ENCODE data around the gene GRK5. TPM values are rescaled to one million over a fixed set of nuclear protein-coding genes. Genes with fewer than 3 reads are reported as not detected.

GRK5 gene
- total RNA-seq, 1 donor from 2014 or later, result 163 TPM

DNA sequence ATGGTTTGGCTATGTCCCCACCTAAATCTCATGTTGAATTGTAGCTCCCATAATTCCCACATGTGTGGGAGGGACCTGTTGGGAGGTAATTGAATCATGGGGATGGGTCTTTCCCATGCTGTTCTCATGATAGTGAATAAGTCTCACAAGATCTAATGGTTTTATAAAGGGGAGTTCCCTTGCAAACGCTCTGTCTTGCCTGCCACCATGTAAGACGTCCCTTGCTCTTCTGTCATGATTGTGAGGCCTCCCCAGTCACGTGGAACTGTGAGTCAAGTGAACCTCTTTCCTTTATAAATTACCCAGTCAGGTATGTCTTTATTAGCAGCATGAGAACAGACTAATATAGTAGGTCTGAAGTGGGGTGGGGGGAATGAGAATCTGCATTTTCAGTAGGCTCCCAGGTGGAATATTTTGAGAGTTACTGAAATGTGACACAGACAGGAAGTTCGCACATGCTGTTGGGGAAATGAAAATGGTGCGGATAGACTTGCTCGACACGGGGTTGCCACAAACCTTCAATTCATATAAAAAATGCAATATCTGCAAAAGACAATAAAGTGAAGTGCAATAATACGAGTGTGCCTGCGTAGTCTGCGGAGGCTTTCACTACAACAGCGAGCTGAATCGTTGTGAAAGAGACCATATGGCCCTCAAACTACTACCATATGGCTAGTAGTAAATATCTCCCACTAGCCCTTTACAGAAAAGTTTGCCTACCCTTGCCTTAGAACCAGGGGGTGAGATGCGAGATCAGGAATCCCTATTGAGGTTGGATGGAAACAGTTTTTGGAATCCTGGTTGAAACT, 166.1 kb downstream of the GRK5 start:
- Mint-ChIP-seq H3K27ac (ENCODE audit: unreplicated experiment) (peak overlapping the region; percentile 50), H3K9me3 (ENCODE audit: unreplicated experiment) (no peaks in the 10 kb centered on the region), H3K27me3 (ENCODE audit: unreplicated experiment) (peaks cover 28% of the 10 kb centered on the region)

DNA sequence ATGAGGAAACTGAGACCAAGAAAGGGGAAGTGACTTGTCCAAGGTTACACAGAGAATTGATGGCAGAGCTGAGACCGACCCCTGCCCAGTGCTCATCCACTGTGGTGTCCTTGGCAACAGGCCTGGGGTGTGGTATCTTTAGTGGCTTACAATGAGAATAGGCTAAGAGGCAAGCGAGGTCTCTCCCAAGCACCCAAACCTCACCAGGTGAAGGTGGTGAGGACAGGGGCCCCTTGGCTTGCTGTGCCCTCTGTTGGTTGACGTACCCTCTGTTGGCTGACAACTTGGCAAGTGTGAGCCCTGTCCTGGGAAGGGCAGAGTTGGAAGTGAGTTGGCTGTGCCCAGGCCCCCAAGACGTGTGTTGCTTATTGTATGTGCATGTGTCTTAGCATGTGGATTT, 166.9 kb downstream of the GRK5 start:
- H3K4me3 Mint-ChIP-seq (ENCODE audit: unreplicated experiment), result no peak overlapping the region
- no peaks in the 10 kb centered on the region for H3K9me3 Mint-ChIP-seq (ENCODE audit: unreplicated experiment)
- TF ChIP-seq, protein P1, sequence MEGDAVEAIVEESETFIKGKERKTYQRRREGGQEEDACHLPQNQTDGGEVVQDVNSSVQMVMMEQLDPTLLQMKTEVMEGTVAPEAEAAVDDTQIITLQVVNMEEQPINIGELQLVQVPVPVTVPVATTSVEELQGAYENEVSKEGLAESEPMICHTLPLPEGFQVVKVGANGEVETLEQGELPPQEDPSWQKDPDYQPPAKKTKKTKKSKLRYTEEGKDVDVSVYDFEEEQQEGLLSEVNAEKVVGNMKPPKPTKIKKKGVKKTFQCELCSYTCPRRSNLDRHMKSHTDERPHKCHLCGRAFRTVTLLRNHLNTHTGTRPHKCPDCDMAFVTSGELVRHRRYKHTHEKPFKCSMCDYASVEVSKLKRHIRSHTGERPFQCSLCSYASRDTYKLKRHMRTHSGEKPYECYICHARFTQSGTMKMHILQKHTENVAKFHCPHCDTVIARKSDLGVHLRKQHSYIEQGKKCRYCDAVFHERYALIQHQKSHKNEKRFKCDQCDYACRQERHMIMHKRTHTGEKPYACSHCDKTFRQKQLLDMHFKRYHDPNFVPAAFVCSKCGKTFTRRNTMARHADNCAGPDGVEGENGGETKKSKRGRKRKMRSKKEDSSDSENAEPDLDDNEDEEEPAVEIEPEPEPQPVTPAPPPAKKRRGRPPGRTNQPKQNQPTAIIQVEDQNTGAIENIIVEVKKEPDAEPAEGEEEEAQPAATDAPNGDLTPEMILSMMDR (IDR thresholded peaks at IDR 0.05; ENCODE audit: unreplicated experiment), result no peak

More for the DNA sequence above, 166.1 kb downstream of the GRK5 start:
- Mint-ChIP-seq H3K4me1 (ENCODE audit: unreplicated experiment) (peaks cover 84% of the 10 kb centered on the region), H3K36me3 (ENCODE audit: low read depth, unreplicated experiment) (peaks cover 52% of the 10 kb centered on the region), H3K4me3 (ENCODE audit: unreplicated experiment) (peak overlapping the region; percentile 67)
- no peak for DNase-seq (ENCODE audit: low spot score)
- TF ChIP-seq, protein P1 (IDR thresholded peaks at IDR 0.05; ENCODE audit: unreplicated experiment), result no peak

DNA sequence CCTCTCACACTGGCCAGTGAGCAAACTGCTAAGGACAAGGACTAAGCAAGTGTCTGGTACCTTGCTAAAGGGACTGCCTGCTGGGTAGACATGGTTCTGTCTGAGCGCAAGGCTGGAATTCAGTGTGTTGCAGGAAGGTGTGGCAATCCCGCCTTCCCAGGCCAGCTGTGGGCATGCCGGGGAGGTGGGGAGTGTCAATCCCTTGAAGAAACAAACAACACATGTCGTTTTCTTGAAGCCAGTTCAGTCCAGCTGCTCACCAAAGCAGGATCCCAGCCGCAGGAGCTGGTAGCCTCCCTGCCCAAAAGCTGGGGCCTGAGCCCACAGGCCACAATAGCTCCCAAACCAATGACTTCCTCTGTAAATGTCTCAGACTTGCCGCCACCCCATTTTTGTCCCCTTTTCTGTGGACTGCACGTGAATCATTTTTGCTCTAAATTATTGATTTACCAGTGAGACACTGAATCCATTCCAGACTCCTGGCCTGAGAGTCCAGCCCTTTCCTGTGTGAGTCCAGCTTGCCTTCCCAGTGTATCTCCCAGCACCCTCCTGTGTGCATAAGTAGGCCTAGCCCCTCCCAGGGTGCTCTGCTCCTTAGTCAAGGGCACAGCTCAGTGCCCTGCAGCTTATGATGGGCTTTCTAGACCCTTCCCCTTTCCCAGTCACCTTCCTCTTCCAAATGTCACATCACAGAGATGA, 168.4 kb downstream of the GRK5 start:
- TF ChIP-seq, protein P1 (IDR thresholded peaks at IDR 0.05; ENCODE audit: unreplicated experiment), result no peak
- peak overlapping the region; percentile 49 for H3K4me3 Mint-ChIP-seq (ENCODE audit: unreplicated experiment)
- peaks cover 61% of the 10 kb centered on the region for H3K36me3 Mint-ChIP-seq (ENCODE audit: low read depth, unreplicated experiment)
- DNase-seq (ENCODE audit: low spot score), result no peak
- peak overlapping the region; percentile 26 for H3K27ac Mint-ChIP-seq (ENCODE audit: unreplicated experiment)
- H3K9me3 Mint-ChIP-seq (ENCODE audit: unreplicated experiment), result no peaks in the 10 kb centered on the region
- peaks cover 27% of the 10 kb centered on the region for H3K27me3 Mint-ChIP-seq (ENCODE audit: unreplicated experiment)
- H3K4me1 Mint-ChIP-seq (ENCODE audit: unreplicated experiment), result peaks cover 79% of the 10 kb centered on the region

More for the DNA sequence above, 166.9 kb downstream of the GRK5 start:
- H3K27me3 Mint-ChIP-seq (ENCODE audit: unreplicated experiment), result peaks cover 33% of the 10 kb centered on the region
- H3K27ac Mint-ChIP-seq (ENCODE audit: unreplicated experiment), result peak overlapping the region; percentile 57
- H3K4me1 Mint-ChIP-seq (ENCODE audit: unreplicated experiment), result peaks cover 84% of the 10 kb centered on the region
- H3K36me3 Mint-ChIP-seq (ENCODE audit: low read depth, unreplicated experiment), result peaks cover 57% of the 10 kb centered on the region
- no peak for DNase-seq (ENCODE audit: low spot score)

DNA sequence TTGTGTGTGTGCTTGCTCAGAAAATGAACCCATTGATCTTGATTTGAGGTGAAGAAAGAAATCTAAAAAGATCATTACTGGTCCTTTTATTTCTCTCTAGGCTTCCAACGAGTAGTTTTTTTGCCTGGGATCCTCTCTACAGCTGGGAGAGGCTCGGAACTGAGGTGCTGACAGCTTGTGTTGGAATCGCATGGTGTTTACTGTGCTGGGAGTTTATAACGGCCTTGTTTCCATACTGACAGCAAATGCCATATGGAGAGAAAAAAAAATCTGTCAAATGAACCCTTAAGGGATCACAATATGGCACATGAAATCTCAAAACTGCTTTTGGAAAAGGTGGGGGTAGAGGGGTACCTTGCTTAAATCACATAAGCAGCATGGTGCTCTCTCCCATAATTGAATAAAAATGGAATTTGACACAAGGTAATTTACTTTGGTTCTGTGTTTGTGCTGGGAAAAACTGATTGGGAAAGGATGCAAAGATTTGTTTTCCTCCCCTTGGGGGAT, 170.1 kb downstream of the GRK5 start:
- Mint-ChIP-seq H3K4me3 (ENCODE audit: unreplicated experiment) (peak overlapping the region; percentile 29), H3K4me1 (ENCODE audit: unreplicated experiment) (peaks cover 68% of the 10 kb centered on the region), H3K9me3 (ENCODE audit: unreplicated experiment) (no peaks in the 10 kb centered on the region), H3K36me3 (ENCODE audit: low read depth, unreplicated experiment) (peaks cover 73% of the 10 kb centered on the region), H3K27me3 (ENCODE audit: unreplicated experiment) (peaks cover 30% of the 10 kb centered on the region), H3K27ac (ENCODE audit: unreplicated experiment) (peak overlapping the region; percentile 64)
- TF ChIP-seq, protein P1 (IDR thresholded peaks at IDR 0.05; ENCODE audit: unreplicated experiment), result no peak
- no peak for DNase-seq (ENCODE audit: low spot score)

Data from endothelial cell (in vitro differentiated cells).